DND-41 (cell line): ENCODE measurements around the gene PLOD2.

Experiments used
- CTCF ChIP-seq: IDR thresholded peaks from 2 replicates; pipeline ENCODE4 v1.5.1; 2012; ENCODE audit warnings: borderline replicate concordance, low read length, moderate library complexity, mild to moderate bottlenecking; ENCODE audit not compliant: poor library complexity, severe bottlenecking; ENCODE audit errors: extremely low read depth
- EZH2 ChIP-seq: IDR thresholded peaks from 3 replicates; pipeline ENCODE4 v1.6.1; 2012; ENCODE audit warnings: borderline replicate concordance, low read depth, mild to moderate bottlenecking, moderate library complexity, low read length, inconsistent platforms; ENCODE audit not compliant: severe bottlenecking

- no peak for TF ChIP-seq CTCF
- no peak for TF ChIP-seq EZH2
Measured at GRCh38 chr3:146117406-146118285, 43.3 kb downstream of the PLOD2 start.
